Endothelial cell of umbilical vein (primary cell): Measurements from ENCODE around the gene ATP9B.

ENCODE experiments used
- CTCF ChIP-seq, 2 donors: IDR thresholded peaks; 1 replicate in 1 of 2; 2 replicates in 1 of 2; pipeline ENCODE4 v1.5.1; 2011; ENCODE audit warnings: low read length in 2 of 2, mild to moderate bottlenecking in 2 of 2, moderate library complexity in 2 of 2, control low read depth in 1 of 2, inconsistent platforms in 1 of 2, low read depth in 1 of 2; ENCODE audit not compliant: insufficient read depth in 1 of 2; ENCODE audit errors: extremely low read depth in 1 of 2
- EZH2 ChIP-seq: IDR thresholded peaks from 2 replicates; pipeline ENCODE4 v1.6.1; 2012; ENCODE audit warnings: borderline replicate concordance, low read depth, mild to moderate bottlenecking, moderate library complexity, low read length, inconsistent platforms; ENCODE audit not compliant: severe bottlenecking
- JUN ChIP-seq: IDR thresholded peaks from 2 replicates; pipeline ENCODE4 v1.6.1; 2011; ENCODE audit warnings: borderline replicate concordance, low read depth; ENCODE audit not compliant: insufficient read length, insufficient read depth
- POLR2A ChIP-seq: IDR thresholded peaks from 2 replicates; pipeline ENCODE4 v1.6.1; 2012; ENCODE audit warnings: low read depth, mild to moderate bottlenecking, control low read depth, low read length

GRCh38 chr18:79411614-79412526 is 342.7 kb downstream of the ATP9B start:
- TF ChIP-seq POLR2A, result no peak
- TF ChIP-seq CTCF (IDR thresholded peaks at IDR 0.05; ENCODE audit: extremely low read depth in 1 of 2, insufficient read depth in 1 of 2, low read depth in 1 of 2, low read length in 2 of 2), result no peak
- TF ChIP-seq EZH2, result no peak
- TF ChIP-seq JUN, result no peak
